AG04449 (cell line): ENCODE data around the gene SMAD2.

Source experiments
- CTCF ChIA-PET: fragments of 350-600 bp; formaldehyde crosslinking; extraction: SDS; loops from one replicate; lab custom pipeline; 2021; ENCODE audit warnings: antibody characterized with exemption; lab: Yijun Ruan, JAX
- POLR2A ChIA-PET: fragments of 400-600, 350-600 bp; formaldehyde crosslinking; extraction: SDS; loops from one replicate; lab custom pipeline; 2020; ENCODE audit warnings: antibody characterized with exemption, inconsistent platforms; lab: Yijun Ruan, JAX
- DNase-seq: peaks from one replicate; pipeline ENCODE4 v3.0.0-alpha.2; 2010; ENCODE audit warnings: low read depth, low spot score
- H3K4me3 ChIP-seq: 2 replicates; pipeline ENCODE4 v1.5.1; 2011; ENCODE audit warnings: low read depth, mild to moderate bottlenecking, control low read depth, low read length
- TF ChIP-seq, protein P1 (sequence below): IDR thresholded peaks from one replicate; pipeline ENCODE4 v1.5.1; 2011; ENCODE audit warnings: mild to moderate bottlenecking, moderate library complexity, low read length, control low read depth, inconsistent platforms; ENCODE audit not compliant: insufficient read depth; ENCODE audit errors: missing control alignments

The SMAD2 gene

GRCh38 chr18:47928466-47928865 is 2.0 kb downstream of the SMAD2 start:
- POLR2A ChIA-PET = no interaction called here
- H3K4me3 ChIP-seq = peak overlapping the region; percentile 30

DNA sequence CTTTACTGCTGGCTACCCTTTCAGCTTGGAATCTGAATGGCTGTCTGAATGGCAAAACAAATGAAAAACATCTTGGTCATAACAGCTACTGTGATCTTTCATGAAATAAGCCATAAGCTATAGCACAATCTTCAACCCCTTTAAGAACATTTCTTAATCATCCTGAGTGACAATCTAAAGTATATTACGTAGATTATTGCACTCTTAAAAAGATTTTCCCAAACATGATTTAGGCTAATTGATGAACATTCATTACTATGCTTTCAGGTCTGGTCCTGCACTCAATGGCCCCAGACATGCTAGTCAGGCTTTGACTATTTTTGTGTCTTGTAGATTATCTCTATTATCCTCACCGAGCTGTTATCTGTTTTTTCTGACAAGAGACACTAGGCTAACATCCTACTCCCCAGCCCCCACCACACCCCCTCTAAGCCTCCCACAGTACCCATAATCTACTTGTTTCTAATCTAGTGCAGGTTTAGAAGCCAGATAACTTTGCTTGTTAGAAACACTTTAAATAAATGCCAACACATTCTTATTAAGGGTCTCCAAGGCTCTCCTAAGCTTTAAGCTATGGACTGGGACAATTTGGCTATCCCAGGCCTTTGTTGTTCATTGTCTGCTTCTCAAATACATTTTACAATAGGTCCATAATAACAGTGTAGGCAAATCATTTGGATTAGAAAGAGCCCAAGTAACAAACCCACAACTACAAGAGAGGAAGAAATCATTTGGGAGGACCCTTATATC is 4.2 kb downstream of the SMAD2 start:
- ChIA-PET CTCF (interaction anchor here (0.8 to 1.5 kb wide), 2 partner anchors 154 to 177 kb away, joined by 3 read pairs; no protein-coding TSS in a partner anchor), POLR2A (no interaction called here)
- no peak overlapping the region for H3K4me3 ChIP-seq
- DNase-seq = no peak
- TF ChIP-seq, protein P1, sequence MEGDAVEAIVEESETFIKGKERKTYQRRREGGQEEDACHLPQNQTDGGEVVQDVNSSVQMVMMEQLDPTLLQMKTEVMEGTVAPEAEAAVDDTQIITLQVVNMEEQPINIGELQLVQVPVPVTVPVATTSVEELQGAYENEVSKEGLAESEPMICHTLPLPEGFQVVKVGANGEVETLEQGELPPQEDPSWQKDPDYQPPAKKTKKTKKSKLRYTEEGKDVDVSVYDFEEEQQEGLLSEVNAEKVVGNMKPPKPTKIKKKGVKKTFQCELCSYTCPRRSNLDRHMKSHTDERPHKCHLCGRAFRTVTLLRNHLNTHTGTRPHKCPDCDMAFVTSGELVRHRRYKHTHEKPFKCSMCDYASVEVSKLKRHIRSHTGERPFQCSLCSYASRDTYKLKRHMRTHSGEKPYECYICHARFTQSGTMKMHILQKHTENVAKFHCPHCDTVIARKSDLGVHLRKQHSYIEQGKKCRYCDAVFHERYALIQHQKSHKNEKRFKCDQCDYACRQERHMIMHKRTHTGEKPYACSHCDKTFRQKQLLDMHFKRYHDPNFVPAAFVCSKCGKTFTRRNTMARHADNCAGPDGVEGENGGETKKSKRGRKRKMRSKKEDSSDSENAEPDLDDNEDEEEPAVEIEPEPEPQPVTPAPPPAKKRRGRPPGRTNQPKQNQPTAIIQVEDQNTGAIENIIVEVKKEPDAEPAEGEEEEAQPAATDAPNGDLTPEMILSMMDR = no peak

More at GRCh38 chr18:47928466-47928865, 2.0 kb downstream of the SMAD2 start:
- CTCF ChIA-PET = interaction anchor here (0.6 to 0.7 kb wide), 2 partner anchors 115 to 713 kb away, joined by 3 read pairs; no protein-coding TSS in a partner anchor
- TF ChIP-seq, protein P1 = no peak
- no peak for DNase-seq

- ChIA-PET CTCF (no interaction called here), POLR2A (no interaction called here)
- DNase-seq = no peak
- no peak overlapping the region for H3K4me3 ChIP-seq
- TF ChIP-seq, protein P1 = no peak
Measured at GRCh38 chr18:47919916-47920315, 10.5 kb downstream of the SMAD2 start.

- TF ChIP-seq, protein P1 = no peak
- no peak overlapping the region for H3K4me3 ChIP-seq
- POLR2A ChIA-PET = no interaction called here
- CTCF ChIA-PET = no interaction called here
- no peak for DNase-seq
Measured at GRCh38 chr18:47917923-47918610, 12.4 kb downstream of the SMAD2 start.

GRCh38 chr18:47915930-47916329 is 14.5 kb downstream of the SMAD2 start:
- CTCF ChIA-PET = no interaction called here

More at GRCh38 chr18:47915930-47916329, 14.5 kb downstream of the SMAD2 start:
- POLR2A ChIA-PET = no interaction called here
- no peak overlapping the region for H3K4me3 ChIP-seq
- TF ChIP-seq, protein P1 = no peak
- DNase-seq = no peak
